B cell (primary cell): ENCODE measurements around the gene PTPRS. TPM values are rescaled to one million over a fixed set of nuclear protein-coding genes. Genes with fewer than 3 reads are reported as not detected.

ENCODE experiments used
- ATAC-seq: fragments of 200-7000 bp; cut with Tn5 transposase; one replicate; pipeline ENCODE4 v1.10.0; 2021; ENCODE audit warnings: low read depth, mild to moderate bottlenecking, moderate number of reproducible peaks, moderate library complexity
- CTCF ChIA-PET: fragments of 350-600 bp; sonication (Branson Sonifier 250); formaldehyde crosslinking; loops from one replicate; lab custom pipeline; 2021; ENCODE audit warnings: antibody characterized with exemption, inconsistent platforms; lab: Charles Lee
- POLR2A ChIA-PET: fragments of 350-600 bp; sonication (Branson Sonifier 250); formaldehyde crosslinking; loops from one replicate; lab custom pipeline; 2021; ENCODE audit warnings: antibody characterized with exemption; lab: Charles Lee
- DNase-seq: peaks from one replicate; pipeline ENCODE4 v3.0.0; 2013
- H2AFZ ChIP-seq: 2 replicates; pipeline ENCODE4 v1.6.1; 2012; ENCODE audit warnings: mild to moderate bottlenecking, low read depth, low read length; ENCODE audit not compliant: insufficient read depth, poor library complexity, severe bottlenecking
- H3K27ac ChIP-seq, 2 donors: 1 replicate in 1 of 2; 2 replicates in 1 of 2; pipeline ENCODE4 v1.5.1; 2012 to 2013; ENCODE audit warnings: low read length in 2 of 2, mild to moderate bottlenecking in 2 of 2, moderate library complexity in 1 of 2
- H3K27me3 ChIP-seq, 4 experiments: fragments of 200-600 bp in 1 of 4; sonication (generic) in 1 of 4; replicated peaks in 1 of 4; 1 replicate in 2 of 4; 2 replicates in 2 of 4; pipeline versions ENCODE4 v1.6.1 to v1.7.0; 2013 to 2016; ENCODE audit warnings: low read length in 3 of 4, mild to moderate bottlenecking in 2 of 4, mixed read lengths in 1 of 4, moderate library complexity in 1 of 4; ENCODE audit not compliant: insufficient read depth in 4 of 4, control insufficient read depth in 3 of 4; ENCODE audit errors: control extremely low read depth in 1 of 4
- H3K36me3 ChIP-seq, 2 experiments: replicated peaks in 1 of 2; 1 replicate in 1 of 2; 2 replicates in 1 of 2; pipeline versions ENCODE4 v1.6.1 to v1.7.1; 2013; ENCODE audit warnings: low read length in 1 of 2; ENCODE audit not compliant: insufficient read depth in 2 of 2, control insufficient read depth in 1 of 2; ENCODE audit errors: control extremely low read depth in 1 of 2, extremely low read depth in 1 of 2
- H3K4me1 ChIP-seq, 2 donors: fragments of 200-600 bp in 1 of 2; sonication (generic) in 1 of 2; 1 replicate in 1 of 2; 2 replicates in 1 of 2; pipeline versions ENCODE4 v1.5.1 to v1.6.1; 2013 to 2017; ENCODE audit warnings: low read length in 2 of 2; ENCODE audit not compliant: control insufficient read depth in 2 of 2, insufficient read depth in 2 of 2
- H3K4me2 ChIP-seq: replicated peaks from 2 replicates; pipeline ENCODE3; 2012; ENCODE audit warnings: mild to moderate bottlenecking, low read depth, low read length; ENCODE audit not compliant: poor library complexity, severe bottlenecking
- H3K4me3 ChIP-seq, 5 experiments: fragments of 200-600 bp in 1 of 5; sonication (generic) in 1 of 5; 1 replicate in 3 of 5; 2 replicates in 2 of 5; pipeline versions ENCODE4 v1.5.1 to v1.7.0; 2011 to 2016; ENCODE audit warnings: low read length in 4 of 5, mild to moderate bottlenecking in 4 of 5, low read depth in 2 of 5, control low read depth in 1 of 5, moderate library complexity in 1 of 5; ENCODE audit not compliant: insufficient read depth in 1 of 5; ENCODE audit errors: control extremely low read depth in 1 of 5, extremely low read depth in 1 of 5
- H3K79me2 ChIP-seq: fragments of 200-600 bp; sonication (generic); one replicate; pipeline ENCODE4 v1.6.0; 2016; ENCODE audit warnings: low read length; ENCODE audit not compliant: control insufficient read depth, insufficient read depth
- H3K9ac ChIP-seq: fragments of 200-600 bp; sonication (generic); 2 replicates; pipeline ENCODE4 v1.6.1; 2017; ENCODE audit warnings: mild to moderate bottlenecking, low read length, moderate library complexity
- H3K9me3 ChIP-seq, 3 donors: one replicate each; pipeline versions ENCODE4 v1.6.1 to v1.7.1; 2013; ENCODE audit warnings: low read length in 2 of 3; ENCODE audit not compliant: control insufficient read depth in 2 of 3, insufficient read depth in 1 of 3; ENCODE audit errors: control extremely low read depth in 1 of 3
- H4K20me1 ChIP-seq: 2 replicates; pipeline ENCODE4 v1.6.0; 2012; ENCODE audit warnings: mild to moderate bottlenecking, low read length; ENCODE audit not compliant: insufficient read depth, control insufficient read depth, poor library complexity, severe bottlenecking
- H3K27ac Mint-ChIP-seq: one replicate; pipeline ENCODE4 v1.8.0; 2021; ENCODE audit warnings: mixed read lengths
- H3K27me3 Mint-ChIP-seq: one replicate; pipeline ENCODE4 v1.8.0; 2021; ENCODE audit warnings: mixed read lengths
- H3K4me1 Mint-ChIP-seq: one replicate; pipeline ENCODE4 v1.8.0; 2021; ENCODE audit warnings: mixed read lengths
- H3K4me3 Mint-ChIP-seq: one replicate; pipeline ENCODE4 v1.8.0; 2021; ENCODE audit warnings: mixed read lengths
- H3K9me3 Mint-ChIP-seq: one replicate; pipeline ENCODE4 v1.8.0; 2022; ENCODE audit warnings: mixed read lengths; ENCODE audit not compliant: insufficient read depth
- CTCF ChIP-seq: fragments of 200-600 bp; IDR thresholded peaks from one replicate; pipeline ENCODE4 v1.8.0; 2022; ENCODE audit warnings: antibody characterized with exemption, mild to moderate bottlenecking
- EZH2 ChIP-seq: IDR thresholded peaks from 2 replicates; pipeline ENCODE4 v1.6.1; 2012; ENCODE audit warnings: borderline replicate concordance, low read depth, mild to moderate bottlenecking, moderate library complexity, low read length; ENCODE audit not compliant: insufficient read depth, poor library complexity, severe bottlenecking
- WGBS: methylation state at CpG from one replicate; pipeline ENCODE4 v1.1.5; 2013; ENCODE audit warnings: missing lambda C conversion rate; ENCODE audit not compliant: insufficient coverage; 5-methylcytosine and 5-hydroxymethylcytosine counted together
- intact Hi-C: fragments of 100-400 bp; cut with micrococcal nuclease; formaldehyde crosslinking; loops from one replicate; pipeline ENCODE4 v1.10.0; 2022
- polyA plus RNA-seq: library from polyadenylated mRNA; depleted of rRNA; stranded (reverse); fragments of >200 nt; gene quantifications from 2 replicates; pipeline ENCODE4 v1.2.3, GENCODE V29; 2012
- total RNA-seq, 2 donors: library from RNA; stranded (reverse); fragments of 120-200 nt in 1 of 2; gene quantifications; 1 replicate in 1 of 2; 2 replicates in 1 of 2; pipeline versions ENCODE4 v1.2.3 to v1.2.4, GENCODE V29; 2013 to 2022

Gene PTPRS
- total and polyA plus RNA-seq, 2 donors (not counting 1 experiment from before 2014, with no cell fraction given), result 6.5 to 10.0 TPM

- intact Hi-C loops, result no loop called here
- POLR2A ChIA-PET, result no interaction called here
- no peaks in the 10 kb centered on the region for H3K79me2 ChIP-seq
- H3K27me3 ChIP-seq, result peaks cover 0 to 9% (median 0%) of the 10 kb centered on the region in 4 experiments
- no peaks in the 10 kb centered on the region for H3K4me1 Mint-ChIP-seq
- H3K27ac ChIP-seq, result no peak overlapping the region
- ATAC-seq, result no peak
- H4K20me1 ChIP-seq, result no peaks in the 10 kb centered on the region
- H3K9ac ChIP-seq, result no peak overlapping the region
- WGBS, result 74% methylated on average over 4 of the region's 4 CpGs
- no peaks in the 10 kb centered on the region for H3K36me3 ChIP-seq
- CTCF ChIA-PET, result no interaction called here
- no peak overlapping the region for H3K4me2 ChIP-seq
- peaks cover 2% of the 10 kb centered on the region for H3K9me3 Mint-ChIP-seq
- no peak overlapping the region for H3K4me3 ChIP-seq
- H3K9me3 ChIP-seq, result peaks cover 0 to 19% (median 0%) of the 10 kb centered on the region in 3 donors
- H2AFZ ChIP-seq, result no peak overlapping the region
- no peak overlapping the region for H3K27ac Mint-ChIP-seq
- TF ChIP-seq CTCF (no peak), EZH2 (no peak)
- no peak overlapping the region for H3K4me3 Mint-ChIP-seq
- no peak for DNase-seq
- peaks cover 11% of the 10 kb centered on the region for H3K27me3 Mint-ChIP-seq
- no peaks in the 10 kb centered on the region for H3K4me1 ChIP-seq
Measured at GRCh38 chr19:5372572-5373200, 32.1 kb upstream of the PTPRS start.

- peaks cover 2% of the 10 kb centered on the region for H3K9me3 Mint-ChIP-seq
- Histone ChIP-seq H3K9ac (no peak overlapping the region), H3K4me3 (no peak overlapping the region), H4K20me1 (no peaks in the 10 kb centered on the region), H3K9me3 (peaks cover 0 to 14% (median 0%) of the 10 kb centered on the region in 3 donors), H3K4me1 (no peaks in the 10 kb centered on the region), H3K4me2 (no peak overlapping the region), H3K79me2 (no peaks in the 10 kb centered on the region), H3K27me3 (peaks cover 0 to 6% (median 0%) of the 10 kb centered on the region in 4 experiments), H3K36me3 (no peaks in the 10 kb centered on the region), H3K27ac (no peak overlapping the region), H2AFZ (no peak overlapping the region)
- ChIA-PET POLR2A (no interaction called here), CTCF (no interaction called here)
- intact Hi-C loops, result no loop called here
- 42% methylated on average over 8 of the region's 8 CpGs for WGBS
- TF ChIP-seq CTCF, result peak; percentile 49
- no peak for TF ChIP-seq EZH2
- H3K4me3 Mint-ChIP-seq, result no peak overlapping the region
- DNase-seq (peak; percentile 42), ATAC-seq (no peak)
- no peak overlapping the region for H3K27ac Mint-ChIP-seq
- H3K27me3 Mint-ChIP-seq, result peaks cover 4% of the 10 kb centered on the region
- no peaks in the 10 kb centered on the region for H3K4me1 Mint-ChIP-seq
Measured at GRCh38 chr19:5369962-5370367, 29.4 kb upstream of the PTPRS start.
